ENCODE data around the gene P2RY10. TPM values are rescaled to one million over a fixed set of nuclear protein-coding genes. Genes with fewer than 3 reads are reported as not detected.

Gene P2RY10

Small RNA genes lying within 50 kb of the gene (microRNA-seq; reads per million reads assigned to microRNA genes)
- gene MIR4328: not detected
